K562 (cell line): ENCODE results near the gene MS4A6E. TPM values are rescaled to one million over a fixed set of nuclear protein-coding genes. Genes with fewer than 3 reads are reported as not detected.

Experiments used
- ATAC-seq: fragments of 200-7000 bp; cut with Tn5 transposase; 3 replicates; pipeline ENCODE4 v1.9.1; 2020; ENCODE audit warnings: moderate library complexity
- BruUV-seq: library from RNA; stranded (reverse); fragments of 400-500 nt; replicated peaks from 2 replicates; lab custom pipeline; 2021; lab: Mats Ljungman, UMichigan
- CTCF ChIA-PET: fragments of 300-600 bp; formaldehyde crosslinking; extraction: SDS; loops from one replicate; lab custom pipeline; 2021; ENCODE audit warnings: low intra/inter-chr PET ratio; lab: Yijun Ruan, JAX
- POLR2A ChIA-PET: fragments of 300-600, 350-650 bp; sonication (Branson Sonifier 250); formaldehyde crosslinking; extraction: SDS; loops from one replicate; lab custom pipeline; 2021; ENCODE audit warnings: antibody characterized with exemption, inconsistent platforms; lab: Yijun Ruan, JAX
- DNase-seq, 4 experiments: peaks; one replicate each; pipeline versions ENCODE4 v3.0.0 to v3.0.0-alpha.2; 2011 to 2018; ENCODE audit warnings: low spot score in 3 of 4, mixed read lengths in 3 of 4; ENCODE audit errors: extremely low read depth in 1 of 4
- FAIRE-seq: peaks from 2 replicates; lab custom pipeline; 2011; peaks lifted over from hg19 to GRCh38; lab: Jason Lieb, UNC
- H2AFZ ChIP-seq: 2 replicates; pipeline ENCODE4 v1.6.0; 2011; ENCODE audit warnings: low read depth, low read length, control low read depth, inconsistent platforms
- H3K27ac ChIP-seq: fragments of 200-600 bp; 3 replicates; pipeline ENCODE4 v1.8.0; 2011; ENCODE audit warnings: low read depth, mild to moderate bottlenecking, control low read depth, inconsistent platforms, low read length, moderate library complexity, mixed read lengths; ENCODE audit errors: extremely low read depth
- H3K27me3 ChIP-seq, 2 experiments: fragments of 300-600 bp in 1 of 2; 2 replicates in 1 of 2; 3 replicates in 1 of 2; pipeline versions ENCODE4 v1.6.0 to v1.8.0; 2011; ENCODE audit warnings: inconsistent platforms in 2 of 2, low read length in 2 of 2, mild to moderate bottlenecking in 1 of 2, mixed read lengths in 1 of 2, moderate library complexity in 1 of 2; ENCODE audit not compliant: control insufficient read depth in 2 of 2, insufficient read depth in 2 of 2
- H3K36me3 ChIP-seq: fragments of 300-600 bp; 3 replicates; pipeline ENCODE4 v1.8.0; 2011; ENCODE audit warnings: mild to moderate bottlenecking, low read length, inconsistent platforms; ENCODE audit not compliant: control insufficient read depth, insufficient read depth
- H3K4me1 ChIP-seq, 2 experiments: fragments of 200-600 bp in 1 of 2; replicated peaks in 1 of 2; 2 replicates in 1 of 2; 3 replicates in 1 of 2; pipeline versions ENCODE4 v1.5.1 to v1.8.0; 2011; ENCODE audit warnings: inconsistent platforms in 2 of 2, low read length in 2 of 2, mild to moderate bottlenecking in 1 of 2, mixed read lengths in 1 of 2, moderate library complexity in 1 of 2; ENCODE audit not compliant: control insufficient read depth in 2 of 2, insufficient read depth in 2 of 2
- H3K4me2 ChIP-seq: 2 replicates; pipeline ENCODE4 v1.6.1; 2011; ENCODE audit warnings: low read length, control low read depth, inconsistent platforms, mixed read lengths; ENCODE audit not compliant: insufficient read depth
- H3K4me3 ChIP-seq: fragments of 200-600 bp; sonication (generic), shearing (Covaris generic); 2 replicates; pipeline ENCODE4 v1.5.1; 2016; ENCODE audit warnings: control low read depth, inconsistent platforms
- H3K79me2 ChIP-seq: fragments of 200-600 bp; 3 replicates; pipeline ENCODE4 v1.8.0; 2011; ENCODE audit warnings: low read length, inconsistent platforms; ENCODE audit not compliant: control insufficient read depth, insufficient read depth
- H3K9ac ChIP-seq, 2 experiments: 2 replicates each; pipeline versions ENCODE4 v1.6.0 to v1.6.1; 2011; ENCODE audit warnings: low read depth in 2 of 2, low read length in 2 of 2, control low read depth in 1 of 2, inconsistent platforms in 1 of 2, mild to moderate bottlenecking in 1 of 2, mixed read lengths in 1 of 2; ENCODE audit not compliant: insufficient read depth in 1 of 2
- H3K9me1 ChIP-seq: one replicate; pipeline ENCODE4 v1.6.0; 2011; ENCODE audit warnings: inconsistent platforms, mild to moderate bottlenecking, low read length, moderate library complexity; ENCODE audit not compliant: control insufficient read depth, insufficient read depth
- H3K9me3 ChIP-seq: replicated peaks from 2 replicates; pipeline ENCODE4 v1.5.1; 2011; ENCODE audit warnings: low read depth, low read length, inconsistent platforms; ENCODE audit not compliant: control insufficient read depth, insufficient read depth
- H4K20me1 ChIP-seq: replicated peaks from 2 replicates; pipeline ENCODE4 v1.6.1; 2011; ENCODE audit warnings: low read length, inconsistent platforms, mixed read lengths; ENCODE audit not compliant: control insufficient read depth, insufficient read depth
- CEBPB ChIP-seq: fragments of 450-650 bp; IDR thresholded peaks from 2 replicates; pipeline ENCODE4 v1.6.1; 2016; ENCODE audit warnings: missing genetic modification characterization, missing compliant biosample characterization
- CEBPG ChIP-seq, 3 experiments: fragments of 200-800 bp in 1 of 3; sonication (Bioruptor generic) in 1 of 3; sonication (generic) in 1 of 3; formaldehyde crosslinking in 1 of 3; IDR thresholded peaks in 2 of 3; conservative IDR thresholded peaks in 1 of 3; 2 replicates each; pipeline versions ENCODE4 v1.6.1 to v1.8.0; 2016 to 2022; ENCODE audit warnings: missing compliant biosample characterization in 2 of 3, missing genetic modification characterization in 2 of 3, mild to moderate bottlenecking in 1 of 3, missing genetic modification reagents in 1 of 3
- NBN ChIP-seq: fragments of 450-650 bp; IDR thresholded peaks from 2 replicates; pipeline ENCODE4 v1.6.1; 2016; ENCODE audit warnings: low read depth, mild to moderate bottlenecking
- RFX1 ChIP-seq: fragments of 450-650 bp; IDR thresholded peaks from 2 replicates; pipeline ENCODE4 v1.6.1; 2016; ENCODE audit warnings: mild to moderate bottlenecking, moderate library complexity
- WGBS: fragments of 100-300 bp; shearing (Covaris generic); methylation state at CpG from one replicate; pipeline ENCODE4 v1.1.6; 2016; ENCODE audit warnings: low coverage, mixed read lengths; ENCODE audit not compliant: insufficient coverage; ENCODE audit errors: missing lambda C conversion rate; 5-methylcytosine and 5-hydroxymethylcytosine counted together
- in situ Hi-C: fragments of 300-500 bp; cut with MboI; formaldehyde crosslinking; loops from 4 replicates; pipeline ENCODE4 v1.15.0; 2018; ENCODE audit warnings: inconsistent platforms, mixed read lengths
- intact Hi-C: fragments of 100-400 bp; cut with micrococcal nuclease; formaldehyde crosslinking; loops from 2 replicates; pipeline ENCODE4 v1.14.2; 2022
- polyA plus RNA-seq, 8 experiments: library from polyadenylated mRNA; depleted of rRNA in 4 of 8; stranded (reverse) in 5 of 8; unstranded in 3 of 8; fragments of >200 nt; fragmentation: Nextera tagmentation in 2 of 8; fragmentation: Illumina TruSeq in 1 of 8; extraction: Ambion mirVana in 2 of 8; extraction: Trizol in 1 of 8; gene quantifications; 2 replicates each; pipeline versions ENCODE4 v1.2.1 to v1.2.3, GENCODE V29; 2011 to 2014; ENCODE audit warnings: inconsistent platforms in 1 of 8, missing spikeins in 1 of 8
- total RNA-seq, 7 experiments: library from RNA; depleted of rRNA in 6 of 7; stranded (reverse); fragments of >200 nt in 6 of 7; fragmentation: Illumina TruSeq in 2 of 7; extraction: Trizol in 2 of 7; gene quantifications; 2 replicates each; pipeline versions ENCODE4 v1.2.1 to v1.2.3, GENCODE V29; 2011 to 2021; ENCODE audit warnings: low replicate concordance in 1 of 7
- TF ChIP-seq, protein P1 (sequence below), 2 experiments: fragments of 450-650 bp; IDR thresholded peaks; 2 replicates each; pipeline ENCODE4 v1.6.1; 2016; ENCODE audit warnings: mild to moderate bottlenecking in 2 of 2, borderline replicate concordance in 1 of 2, low read depth in 1 of 2, moderate library complexity in 1 of 2

Gene MS4A6E
- total and polyA plus RNA-seq, 9 of the 15 experiments (the other 6 are each of a cell fraction or from before 2014, with no cell fraction given): 0.13 to 0.15 TPM; not detected in 7

- H4K20me1 ChIP-seq: no peaks in the 10 kb centered on the region
- ATAC-seq: no peak
- in situ Hi-C loops: no loop called here
- TF ChIP-seq RFX1 (no peak), CEBPG (CRISPR knock-in tag; IDR thresholded peaks at IDR 0.05) (no peak), CEBPG (tag; conservative IDR thresholded peaks at IDR 0.05 in 1 of 2, IDR thresholded peaks at IDR 0.05 in 1 of 2) (peak in 1 of 2 experiments; percentile 48; a peak in 1 of 4 replicates), CEBPB (peak; percentile 63)
- TF ChIP-seq, all 486 proteins: peak for 2
- no peaks in the 10 kb centered on the region for H3K79me2 ChIP-seq
- H3K36me3 ChIP-seq: no peaks in the 10 kb centered on the region
- DNase-seq (no peak), FAIRE-seq (no peak)
- CTCF ChIA-PET: no interaction called here
- H2AFZ ChIP-seq: no peak overlapping the region
- no peaks in the 10 kb centered on the region for H3K27me3 ChIP-seq
- no peak overlapping the region for H3K4me3 ChIP-seq
- POLR2A ChIA-PET: no interaction called here
- no peaks in the 10 kb centered on the region for H3K4me1 ChIP-seq
- no peak overlapping the region for H3K9ac ChIP-seq
- no peak overlapping the region for H3K4me2 ChIP-seq
- intact Hi-C loops: no loop called here
- BruUV-seq: no TSS peak
- H3K9me1 ChIP-seq: no peaks in the 10 kb centered on the region
- no peaks in the 10 kb centered on the region for H3K9me3 ChIP-seq
- no peak overlapping the region for H3K27ac ChIP-seq
Measured at GRCh38 chr11:60328460-60328859, 1.4 kb downstream of the MS4A6E start.

DNA sequence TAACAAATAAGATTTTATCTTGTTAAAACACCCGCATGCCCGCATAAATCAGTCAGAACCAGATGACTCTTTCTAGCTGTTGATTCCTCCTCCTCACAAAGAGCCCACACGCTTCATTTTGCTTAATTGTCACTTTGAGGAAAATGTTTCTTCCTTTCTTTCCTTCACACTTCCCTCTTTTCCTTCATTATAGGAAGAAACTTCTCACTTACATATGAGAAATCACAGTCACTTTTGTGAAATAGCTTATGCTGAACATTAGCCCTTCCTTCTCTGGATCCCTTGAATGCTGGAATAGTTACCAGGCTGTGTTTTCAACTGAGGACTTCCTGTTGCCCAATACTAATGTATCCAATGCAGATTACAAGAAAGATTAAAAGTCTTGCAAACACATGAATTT is 5.8 kb downstream of the MS4A6E start:
- DNase-seq (no peak), FAIRE-seq (no peak), ATAC-seq (no peak)
- H2AFZ ChIP-seq: peak overlapping the region; percentile 25; the same call in 1 of the 2 replicates
- CTCF ChIA-PET: no interaction called here
- POLR2A ChIA-PET: interaction anchor here (0.9 kb wide), 1 partner anchor 13 kb away, joined by 3 read pairs; no protein-coding TSS in a partner anchor
- no peaks in the 10 kb centered on the region for H3K79me2 ChIP-seq
- no TSS peak for BruUV-seq
- no peaks in the 10 kb centered on the region for H3K9me3 ChIP-seq
- H3K27me3 ChIP-seq: no peaks in the 10 kb centered on the region
- no peaks in the 10 kb centered on the region for H3K36me3 ChIP-seq
- 2% methylated on average over 3 of the region's 3 CpGs for WGBS
- H3K4me3 ChIP-seq: no peak overlapping the region
- no peak overlapping the region for H3K4me2 ChIP-seq
- no peaks in the 10 kb centered on the region for H4K20me1 ChIP-seq
- no peak overlapping the region for H3K9ac ChIP-seq
- in situ Hi-C loops (no loop called here), intact Hi-C loops (loop anchor here (5.0 to 10.0 kb wide), 2 partner anchors 284 to 518 kb away; partner anchors contain the start of gene MRPL16)
- no peak overlapping the region for H3K27ac ChIP-seq
- no peaks in the 10 kb centered on the region; a peak in 1 of 5 replicates for H3K4me1 ChIP-seq
- no peaks in the 10 kb centered on the region for H3K9me1 ChIP-seq
- TF ChIP-seq, protein P1, sequence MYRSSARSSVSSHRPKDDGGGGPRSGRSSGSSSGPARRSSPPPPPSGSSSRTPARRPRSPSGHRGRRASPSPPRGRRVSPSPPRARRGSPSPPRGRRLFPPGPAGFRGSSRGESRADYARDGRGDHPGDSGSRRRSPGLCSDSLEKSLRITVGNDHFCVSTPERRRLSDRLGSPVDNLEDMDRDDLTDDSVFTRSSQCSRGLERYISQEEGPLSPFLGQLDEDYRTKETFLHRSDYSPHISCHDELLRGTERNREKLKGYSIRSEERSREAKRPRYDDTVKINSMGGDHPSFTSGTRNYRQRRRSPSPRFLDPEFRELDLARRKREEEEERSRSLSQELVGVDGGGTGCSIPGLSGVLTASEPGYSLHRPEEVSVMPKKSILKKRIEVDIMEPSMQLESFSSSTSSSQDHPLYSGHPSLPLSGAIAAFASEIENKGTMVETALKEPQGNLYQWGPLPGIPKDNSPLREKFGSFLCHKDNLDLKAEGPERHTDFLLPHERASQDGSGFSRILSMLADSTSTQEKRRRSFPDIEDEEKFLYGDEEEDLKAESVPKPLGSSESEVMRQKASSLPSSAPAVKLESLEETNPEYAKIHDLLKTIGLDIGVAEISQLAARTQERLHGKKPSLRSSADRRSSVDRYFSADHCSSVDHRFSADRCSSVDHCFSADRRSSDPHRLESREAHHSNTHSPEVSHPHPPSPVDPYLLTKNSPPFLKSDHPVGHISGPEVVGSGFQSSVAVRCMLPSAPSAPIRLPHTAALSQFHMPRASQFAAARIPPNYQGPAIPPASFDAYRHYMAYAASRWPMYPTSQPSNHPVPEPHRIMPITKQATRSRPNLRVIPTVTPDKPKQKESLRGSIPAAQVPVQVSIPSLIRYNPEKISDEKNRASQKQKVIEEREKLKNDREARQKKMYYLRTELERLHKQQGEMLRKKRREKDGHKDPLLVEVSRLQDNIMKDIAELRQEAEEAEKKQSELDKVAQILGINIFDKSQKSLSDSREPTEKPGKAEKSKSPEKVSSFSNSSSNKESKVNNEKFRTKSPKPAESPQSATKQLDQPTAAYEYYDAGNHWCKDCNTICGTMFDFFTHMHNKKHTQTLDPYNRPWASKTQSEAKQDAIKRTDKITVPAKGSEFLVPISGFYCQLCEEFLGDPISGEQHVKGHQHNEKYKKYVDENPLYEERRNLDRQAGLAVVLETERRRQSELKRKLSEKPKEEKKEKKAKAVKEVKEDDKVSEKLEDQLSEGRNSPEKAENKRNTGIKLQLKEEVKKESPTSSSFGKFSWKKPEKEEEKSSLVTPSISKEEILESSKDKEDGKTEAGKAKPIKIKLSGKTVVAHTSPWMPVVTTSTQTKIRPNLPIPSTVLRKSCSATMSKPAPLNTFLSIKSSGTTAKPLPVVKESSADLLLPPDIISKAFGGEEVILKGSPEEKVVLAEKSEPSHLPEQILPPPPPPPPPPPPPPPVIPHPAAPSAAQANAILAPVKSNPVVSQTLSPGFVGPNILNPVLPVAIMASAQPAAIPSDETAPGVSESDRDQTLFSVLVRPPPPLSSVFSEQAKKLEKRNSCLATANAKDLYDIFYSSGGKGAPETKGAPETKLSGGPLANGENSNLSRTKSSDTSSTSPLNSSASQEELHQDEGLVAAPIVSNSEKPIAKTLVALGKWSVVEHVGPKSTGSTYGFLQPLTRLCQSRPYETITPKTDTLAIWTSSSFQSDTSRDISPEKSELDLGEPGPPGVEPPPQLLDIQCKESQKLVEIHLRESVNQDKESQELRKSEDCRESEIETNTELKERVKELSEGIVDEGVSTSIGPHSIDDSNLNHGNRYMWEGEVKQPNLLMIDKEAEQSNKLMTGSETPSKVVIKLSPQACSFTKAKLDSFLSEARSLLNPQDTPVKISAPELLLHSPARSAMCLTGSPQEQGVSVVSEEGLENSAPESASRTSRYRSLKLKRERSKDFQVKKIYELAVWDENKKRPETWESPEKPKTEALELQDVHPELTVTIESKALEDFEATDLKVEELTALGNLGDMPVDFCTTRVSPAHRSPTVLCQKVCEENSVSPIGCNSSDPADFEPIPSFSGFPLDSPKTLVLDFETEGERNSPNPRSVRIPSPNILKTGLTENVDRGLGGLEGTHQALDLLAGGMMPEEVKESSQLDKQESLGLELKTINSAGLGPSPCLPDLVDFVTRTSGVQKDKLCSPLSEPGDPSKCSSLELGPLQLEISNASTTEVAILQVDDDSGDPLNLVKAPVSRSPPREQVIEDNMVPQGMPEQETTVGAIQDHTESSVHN (IDR thresholded peaks at IDR 0.05; ENCODE audit: borderline replicate concordance in 1 of 2, low read depth in 1 of 2): no peak
- TF ChIP-seq NBN: no peak
